Endothelial cell of umbilical vein (primary cell): ENCODE measurements around the gene OPCML. TPM values are rescaled to one million over a fixed set of nuclear protein-coding genes. Genes with fewer than 3 reads are reported as not detected.

ENCODE experiments used
- BruUV-seq: library from RNA; stranded (reverse); fragments of 400-500 nt; replicated peaks from 2 replicates; lab custom pipeline; 2021; lab: Mats Ljungman, UMichigan
- CTCF ChIA-PET: fragments of 300-600, 350-600 bp; sonication (Branson Sonifier 250); formaldehyde crosslinking; loops from one replicate; lab custom pipeline; 2021; ENCODE audit warnings: antibody characterized with exemption, inconsistent platforms; lab: Charles Lee
- POLR2A ChIA-PET: fragments of 300-600, 350-600 bp; sonication (Branson Sonifier 250); formaldehyde crosslinking; loops from one replicate; lab custom pipeline; 2021; ENCODE audit warnings: antibody characterized with exemption, inconsistent platforms; lab: Charles Lee
- DNase-seq: peaks from one replicate; pipeline ENCODE4 v3.0.0-alpha.2; 2011; ENCODE audit warnings: low read depth, low spot score
- FAIRE-seq: peaks from 2 replicates; lab custom pipeline; 2011; peaks lifted over from hg19 to GRCh38; lab: Jason Lieb, UNC
- H2AFZ ChIP-seq: 2 replicates; pipeline ENCODE4 v1.6.0; 2012; ENCODE audit warnings: low read depth, low read length, control low read depth, inconsistent platforms
- H3K27ac ChIP-seq: 2 replicates; pipeline ENCODE4 v1.5.1; 2011; ENCODE audit warnings: low read depth, mild to moderate bottlenecking, control low read depth, low read length, moderate library complexity; ENCODE audit not compliant: insufficient read depth
- H3K27me3 ChIP-seq, 2 experiments: 2 replicates each; pipeline versions ENCODE4 v1.6.0 to v1.6.1; 2011; ENCODE audit warnings: low read length in 2 of 2, mixed read lengths in 1 of 2; ENCODE audit not compliant: control insufficient read depth in 2 of 2, insufficient read depth in 2 of 2
- H3K36me3 ChIP-seq, 2 experiments: 2 replicates in 1 of 2; 3 replicates in 1 of 2; pipeline ENCODE4 v1.5.1; 2011; ENCODE audit warnings: low read length in 2 of 2, mild to moderate bottlenecking in 1 of 2, moderate library complexity in 1 of 2; ENCODE audit not compliant: control insufficient read depth in 2 of 2, insufficient read depth in 2 of 2; ENCODE audit errors: extremely low read depth in 1 of 2
- H3K4me1 ChIP-seq: 3 replicates; pipeline ENCODE4 v1.5.1; 2011; ENCODE audit warnings: mild to moderate bottlenecking, low read length; ENCODE audit not compliant: control insufficient read depth, insufficient read depth; ENCODE audit errors: extremely low read depth
- H3K4me2 ChIP-seq: 2 replicates; pipeline ENCODE4 v1.6.1; 2011; ENCODE audit warnings: low read length, control low read depth, mixed read lengths; ENCODE audit not compliant: insufficient read depth
- H3K4me3 ChIP-seq, 3 experiments: fragments of 200-600 bp in 1 of 3; sonication (generic), shearing (Covaris generic) in 1 of 3; replicated peaks in 1 of 3; 2 replicates each; pipeline ENCODE4 v1.5.1; 2011 to 2016; ENCODE audit warnings: control low read depth in 3 of 3, low read length in 3 of 3, mild to moderate bottlenecking in 2 of 3, inconsistent platforms in 1 of 3, low read depth in 1 of 3, moderate library complexity in 1 of 3; ENCODE audit not compliant: insufficient read depth in 1 of 3
- H3K79me2 ChIP-seq: 2 replicates; pipeline ENCODE4 v1.6.0; 2012; ENCODE audit warnings: low read length, inconsistent platforms; ENCODE audit not compliant: control insufficient read depth, insufficient read depth
- H3K9ac ChIP-seq: replicated peaks from 2 replicates; pipeline ENCODE3; 2011; ENCODE audit warnings: low read length, control low read depth; ENCODE audit not compliant: insufficient read depth; ENCODE audit errors: extremely low read depth
- H3K9me1 ChIP-seq: replicated peaks from 3 replicates; pipeline ENCODE4 v1.6.0; 2011; ENCODE audit warnings: mild to moderate bottlenecking, low read length; ENCODE audit not compliant: control insufficient read depth, insufficient read depth; ENCODE audit errors: extremely low read depth
- H3K9me3 ChIP-seq: replicated peaks from 2 replicates; pipeline ENCODE4 v1.5.1; 2012; ENCODE audit warnings: low read length, inconsistent platforms; ENCODE audit not compliant: control insufficient read depth, insufficient read depth
- H4K20me1 ChIP-seq: replicated peaks from 2 replicates; pipeline ENCODE3; 2011; ENCODE audit warnings: mild to moderate bottlenecking, low read length; ENCODE audit not compliant: control insufficient read depth, insufficient read depth; ENCODE audit errors: extremely low read depth
- EZH2 ChIP-seq: IDR thresholded peaks from 2 replicates; pipeline ENCODE4 v1.6.1; 2012; ENCODE audit warnings: borderline replicate concordance, low read depth, mild to moderate bottlenecking, moderate library complexity, low read length, inconsistent platforms; ENCODE audit not compliant: severe bottlenecking
- FOS ChIP-seq: IDR thresholded peaks from 2 replicates; pipeline ENCODE4 v1.6.1; 2011; ENCODE audit warnings: mild to moderate bottlenecking, low read length, moderate library complexity, borderline replicate concordance; ENCODE audit not compliant: insufficient read depth
- GATA2 ChIP-seq: IDR thresholded peaks from 2 replicates; pipeline ENCODE4 v1.7.0; 2011; ENCODE audit warnings: low read depth, mild to moderate bottlenecking, moderate library complexity, mixed read lengths, low read length; ENCODE audit not compliant: insufficient read length, insufficient read depth
- JUN ChIP-seq: IDR thresholded peaks from 2 replicates; pipeline ENCODE4 v1.6.1; 2011; ENCODE audit warnings: borderline replicate concordance, low read depth; ENCODE audit not compliant: insufficient read length, insufficient read depth
- MYC ChIP-seq: IDR thresholded peaks from one replicate; pipeline ENCODE4 v1.6.1; 2011; ENCODE audit warnings: mild to moderate bottlenecking, low read depth, low read length
- POLR2A ChIP-seq: IDR thresholded peaks from 2 replicates; pipeline ENCODE4 v1.6.1; 2012; ENCODE audit warnings: low read depth, mild to moderate bottlenecking, control low read depth, low read length
- POLR2AphosphoS5 ChIP-seq: IDR thresholded peaks from 2 replicates; pipeline ENCODE4 v1.6.1; 2012; ENCODE audit warnings: low read depth, mild to moderate bottlenecking, control low read depth, low read length, moderate library complexity; ENCODE audit not compliant: insufficient read depth
- dilution Hi-C: fragments of 300-500 bp; cut with MboI; formaldehyde crosslinking; loops from one replicate; pipeline ENCODE4 v1.15.0; 2019; ENCODE audit warnings: low sequenced_read_pairs; ENCODE audit not compliant: extremely low pct_ligation_motif_present
- intact Hi-C: fragments of 100-400 bp; cut with micrococcal nuclease; formaldehyde crosslinking; loops from one replicate; pipeline ENCODE4 v1.10.0; 2022
- polyA plus RNA-seq, 4 experiments: library from polyadenylated mRNA; depleted of rRNA in 3 of 4; stranded (reverse) in 3 of 4; unstranded in 1 of 4; fragments of >200 nt; gene quantifications; 2 replicates each; pipeline versions ENCODE4 v1.2.1 to v1.2.3, GENCODE V29; 2011 to 2012; ENCODE audit warnings: missing spikeins in 1 of 4
- total RNA-seq: library from RNA; stranded (reverse); gene quantifications from 2 replicates; pipeline ENCODE4 v1.2.3, GENCODE V29; 2021
- TF ChIP-seq, protein P1 (sequence below): IDR thresholded peaks from 2 replicates; pipeline ENCODE4 v1.6.1; 2011; ENCODE audit not compliant: insufficient read depth, insufficient read length
- TF ChIP-seq, protein P2 (sequence below), 2 donors: IDR thresholded peaks; 1 replicate in 1 of 2; 2 replicates in 1 of 2; pipeline ENCODE4 v1.5.1; 2011; ENCODE audit warnings: low read length in 2 of 2, mild to moderate bottlenecking in 2 of 2, moderate library complexity in 2 of 2, control low read depth in 1 of 2, inconsistent platforms in 1 of 2, low read depth in 1 of 2; ENCODE audit not compliant: insufficient read depth in 1 of 2; ENCODE audit errors: extremely low read depth in 1 of 2

The OPCML gene
- total and polyA plus RNA-seq, 2 donors (not counting 3 experiments of a cell fraction or from before 2014, with no cell fraction given) = not detected

DNA sequence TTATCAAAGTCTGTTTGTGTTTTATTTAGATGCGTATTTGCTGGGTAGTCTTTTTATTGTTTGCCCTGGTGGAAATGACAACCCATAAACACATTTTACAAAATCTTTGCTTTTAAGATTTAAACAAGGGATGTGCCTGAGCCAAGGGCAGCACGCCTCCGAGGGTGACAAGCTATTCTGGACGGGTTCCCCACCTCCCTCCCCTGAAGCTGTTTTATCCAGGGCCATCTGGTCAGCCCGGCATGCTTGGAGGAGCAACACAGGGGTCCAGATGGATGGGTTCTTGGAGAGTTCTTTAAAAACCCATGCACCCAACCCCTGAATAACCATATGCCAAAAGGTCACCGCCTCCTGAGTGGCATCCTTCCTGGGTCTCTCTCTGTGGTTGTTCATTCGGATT is 408.9 kb downstream of the OPCML start:
- POLR2A ChIA-PET = no interaction called here
- Histone ChIP-seq H2AFZ (no peak overlapping the region), H3K4me3 (no peak overlapping the region), H3K4me2 (no peak overlapping the region), H3K79me2 (no peaks in the 10 kb centered on the region), H4K20me1 (no peaks in the 10 kb centered on the region), H3K4me1 (no peaks in the 10 kb centered on the region), H3K9me1 (no peaks in the 10 kb centered on the region), H3K27me3 (no peaks in the 10 kb centered on the region), H3K36me3 (no peaks in the 10 kb centered on the region), H3K9ac (no peak overlapping the region), H3K27ac (no peak overlapping the region), H3K9me3 (no peaks in the 10 kb centered on the region)
- BruUV-seq = no TSS peak
- dilution Hi-C loops = no loop called here
- DNase-seq (no peak), FAIRE-seq (no peak)
- intact Hi-C loops = no loop called here
- TF ChIP-seq, protein P1, sequence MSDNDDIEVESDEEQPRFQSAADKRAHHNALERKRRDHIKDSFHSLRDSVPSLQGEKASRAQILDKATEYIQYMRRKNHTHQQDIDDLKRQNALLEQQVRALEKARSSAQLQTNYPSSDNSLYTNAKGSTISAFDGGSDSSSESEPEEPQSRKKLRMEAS = no peak
- TF ChIP-seq POLR2A (no peak), FOS (no peak), GATA2 (no peak), MYC (no peak), JUN (no peak)
- TF ChIP-seq, protein P2, sequence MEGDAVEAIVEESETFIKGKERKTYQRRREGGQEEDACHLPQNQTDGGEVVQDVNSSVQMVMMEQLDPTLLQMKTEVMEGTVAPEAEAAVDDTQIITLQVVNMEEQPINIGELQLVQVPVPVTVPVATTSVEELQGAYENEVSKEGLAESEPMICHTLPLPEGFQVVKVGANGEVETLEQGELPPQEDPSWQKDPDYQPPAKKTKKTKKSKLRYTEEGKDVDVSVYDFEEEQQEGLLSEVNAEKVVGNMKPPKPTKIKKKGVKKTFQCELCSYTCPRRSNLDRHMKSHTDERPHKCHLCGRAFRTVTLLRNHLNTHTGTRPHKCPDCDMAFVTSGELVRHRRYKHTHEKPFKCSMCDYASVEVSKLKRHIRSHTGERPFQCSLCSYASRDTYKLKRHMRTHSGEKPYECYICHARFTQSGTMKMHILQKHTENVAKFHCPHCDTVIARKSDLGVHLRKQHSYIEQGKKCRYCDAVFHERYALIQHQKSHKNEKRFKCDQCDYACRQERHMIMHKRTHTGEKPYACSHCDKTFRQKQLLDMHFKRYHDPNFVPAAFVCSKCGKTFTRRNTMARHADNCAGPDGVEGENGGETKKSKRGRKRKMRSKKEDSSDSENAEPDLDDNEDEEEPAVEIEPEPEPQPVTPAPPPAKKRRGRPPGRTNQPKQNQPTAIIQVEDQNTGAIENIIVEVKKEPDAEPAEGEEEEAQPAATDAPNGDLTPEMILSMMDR (IDR thresholded peaks at IDR 0.05; ENCODE audit: extremely low read depth in 1 of 2, insufficient read depth in 1 of 2, low read depth in 1 of 2, low read length in 2 of 2) = no peak
- CTCF ChIA-PET = no interaction called here

DNA sequence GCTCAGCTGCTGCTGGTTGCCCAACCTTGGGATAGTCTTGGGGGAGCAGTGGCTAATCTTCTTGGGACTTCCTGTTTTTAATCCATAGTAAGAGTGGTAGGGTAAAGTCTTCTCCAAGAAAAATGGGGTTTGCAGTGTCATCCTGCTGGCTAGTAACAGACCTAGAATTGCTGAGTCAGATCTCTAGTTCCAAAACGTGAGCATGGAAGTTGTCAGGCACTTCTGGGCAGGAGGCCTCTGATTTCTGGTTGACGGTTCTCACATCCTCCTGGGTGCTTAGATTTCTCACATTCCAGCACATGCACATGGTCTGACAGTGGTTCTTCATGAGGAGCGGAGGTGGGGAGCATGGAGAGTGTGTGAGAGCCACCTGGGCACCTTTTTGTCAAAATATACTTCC is 410.0 kb downstream of the OPCML start:
- H3K4me3 ChIP-seq = no peak overlapping the region
- intact Hi-C loops (no loop called here), dilution Hi-C loops (no loop called here)
- no peak overlapping the region for H3K4me2 ChIP-seq
- H3K9me1 ChIP-seq = no peaks in the 10 kb centered on the region
- no peaks in the 10 kb centered on the region for H3K79me2 ChIP-seq
- H3K9me3 ChIP-seq = no peaks in the 10 kb centered on the region
- ChIA-PET CTCF (no interaction called here), POLR2A (no interaction called here)
- BruUV-seq = no TSS peak
- no peaks in the 10 kb centered on the region for H3K27me3 ChIP-seq
- DNase-seq (no peak), FAIRE-seq (no peak)
- no peaks in the 10 kb centered on the region for H4K20me1 ChIP-seq
- TF ChIP-seq POLR2A (no peak), EZH2 (no peak), FOS (no peak), POLR2AphosphoS5 (no peak), GATA2 (no peak), MYC (no peak)
- TF ChIP-seq, protein P2 (IDR thresholded peaks at IDR 0.05; ENCODE audit: extremely low read depth in 1 of 2, insufficient read depth in 1 of 2, low read depth in 1 of 2, low read length in 2 of 2) = no peak
- H3K36me3 ChIP-seq = no peaks in the 10 kb centered on the region
- no peak overlapping the region for H3K9ac ChIP-seq
- no peaks in the 10 kb centered on the region for H3K4me1 ChIP-seq
- H3K27ac ChIP-seq = no peak overlapping the region
- H2AFZ ChIP-seq = no peak overlapping the region
